IMR-90 (cell line): ENCODE data around the gene FUS. TPM values are rescaled to one million over a fixed set of nuclear protein-coding genes. Genes with fewer than 3 reads are reported as not detected.

ENCODE experiments used
- ATAC-seq: fragments of 200-7000 bp; cut with Tn5 transposase; 2 replicates; pipeline ENCODE4 v1.9.1; 2020; ENCODE audit warnings: low read depth, mild to moderate bottlenecking, moderate library complexity
- BruUV-seq: library from RNA; stranded (reverse); fragments of 400-500 nt; replicated peaks from 2 replicates; lab custom pipeline; 2021; lab: Mats Ljungman, UMichigan
- CTCF ChIA-PET: fragments of 300-600 bp; formaldehyde crosslinking; extraction: SDS; loops from one replicate; lab custom pipeline; 2021; ENCODE audit warnings: antibody characterized with exemption; lab: Yijun Ruan, JAX
- POLR2A ChIA-PET: fragments of 300-600 bp; sonication (Branson Sonifier 250); formaldehyde crosslinking; loops from one replicate; lab custom pipeline; 2022; ENCODE audit warnings: antibody characterized with exemption; ENCODE audit not compliant: unreplicated experiment; lab: Charles Lee
- DNase-seq: peaks from one replicate; pipeline ENCODE4 v3.0.0; 2013
- H2AFZ ChIP-seq: replicated peaks from 2 replicates; pipeline ENCODE3; 2013; ENCODE audit warnings: low read length, mild to moderate bottlenecking; ENCODE audit not compliant: poor library complexity
- H2AK5ac ChIP-seq: 2 replicates; pipeline ENCODE4 v1.6.1; 2013; ENCODE audit warnings: low read depth, low read length, inconsistent platforms
- H2AK9ac ChIP-seq: replicated peaks from 2 replicates; pipeline ENCODE3; 2013; ENCODE audit warnings: mild to moderate bottlenecking, low read depth, low read length, moderate library complexity; ENCODE audit not compliant: poor library complexity
- H2BK120ac ChIP-seq: 2 replicates; pipeline ENCODE4 v1.6.1; 2013; ENCODE audit warnings: low read depth, low read length, inconsistent platforms
- H2BK15ac ChIP-seq: 3 replicates; pipeline ENCODE4 v1.6.1; 2013; ENCODE audit warnings: low read depth, low read length, inconsistent platforms
- H2BK20ac ChIP-seq: 2 replicates; pipeline ENCODE4 v1.6.1; 2013; ENCODE audit warnings: low read depth, mild to moderate bottlenecking, inconsistent platforms, low read length, moderate library complexity
- H2BK5ac ChIP-seq: 2 replicates; pipeline ENCODE4 v1.6.1; 2013; ENCODE audit warnings: mild to moderate bottlenecking, low read depth, low read length, inconsistent platforms; ENCODE audit not compliant: poor library complexity, severe bottlenecking
- H3K14ac ChIP-seq: replicated peaks from 2 replicates; pipeline ENCODE4 v1.6.1; 2013; ENCODE audit warnings: low read depth, low read length, inconsistent platforms
- H3K18ac ChIP-seq: 2 replicates; pipeline ENCODE4 v1.6.1; 2013; ENCODE audit warnings: low read depth, low read length, control low read depth
- H3K23ac ChIP-seq: 2 replicates; pipeline ENCODE4 v1.6.1; 2013; ENCODE audit warnings: low read depth, low read length, inconsistent platforms
- H3K27ac ChIP-seq: 2 replicates; pipeline ENCODE4 v1.5.1; 2013; ENCODE audit warnings: mild to moderate bottlenecking, control low read depth, low read length; ENCODE audit not compliant: insufficient read depth
- H3K27me3 ChIP-seq: 2 replicates; pipeline ENCODE4 v1.6.1; 2013; ENCODE audit warnings: low read length; ENCODE audit not compliant: control insufficient read depth, insufficient read depth
- H3K36me3 ChIP-seq: 2 replicates; pipeline ENCODE4 v1.6.1; 2013; ENCODE audit warnings: low read length, mixed read lengths; ENCODE audit not compliant: control insufficient read depth, insufficient read depth
- H3K4ac ChIP-seq: 2 replicates; pipeline ENCODE4 v1.6.1; 2013; ENCODE audit warnings: low read depth, low read length, inconsistent platforms
- H3K4me1 ChIP-seq: 2 replicates; pipeline ENCODE4 v1.6.1; 2013; ENCODE audit warnings: low read length, mixed read lengths; ENCODE audit not compliant: control insufficient read depth, insufficient read depth
- H3K4me2 ChIP-seq: 2 replicates; pipeline ENCODE4 v1.6.1; 2013; ENCODE audit warnings: low read depth, mild to moderate bottlenecking, control low read depth, low read length, moderate library complexity
- H3K4me3 ChIP-seq: 2 replicates; pipeline ENCODE4 v1.5.1; 2013; ENCODE audit warnings: low read depth, mild to moderate bottlenecking, control low read depth, low read length, moderate library complexity; ENCODE audit not compliant: insufficient read depth
- H3K56ac ChIP-seq: 2 replicates; pipeline ENCODE4 v1.6.1; 2013; ENCODE audit warnings: low read length, inconsistent platforms; ENCODE audit not compliant: insufficient read depth; ENCODE audit errors: extremely low read depth
- H3K79me1 ChIP-seq, 2 experiments: 2 replicates each; pipeline ENCODE4 v1.6.1; 2013; ENCODE audit warnings: low read length in 2 of 2, inconsistent platforms in 1 of 2, low read depth in 1 of 2
- H3K9ac ChIP-seq: 2 replicates; pipeline ENCODE4 v1.6.1; 2013; ENCODE audit warnings: low read depth, low read length, control low read depth
- H3K9me1 ChIP-seq: 2 replicates; pipeline ENCODE4 v1.6.1; 2013; ENCODE audit warnings: low read length, inconsistent platforms; ENCODE audit not compliant: insufficient read depth
- H3K9me3 ChIP-seq: 2 replicates; pipeline ENCODE4 v1.6.1; 2013; ENCODE audit warnings: low read length; ENCODE audit not compliant: control insufficient read depth, insufficient read depth
- H4K20me1 ChIP-seq: 2 replicates; pipeline ENCODE4 v1.6.1; 2013; ENCODE audit warnings: low read length, inconsistent platforms; ENCODE audit not compliant: insufficient read depth
- H4K5ac ChIP-seq: 2 replicates; pipeline ENCODE4 v1.6.1; 2013; ENCODE audit warnings: mild to moderate bottlenecking, low read depth, low read length, control low read depth
- H4K8ac ChIP-seq, 2 experiments: 2 replicates each; pipeline ENCODE4 v1.6.1; 2013; ENCODE audit warnings: low read depth in 2 of 2, low read length in 2 of 2, control low read depth in 1 of 2, inconsistent platforms in 1 of 2
- H4K91ac ChIP-seq: 2 replicates; pipeline ENCODE4 v1.6.1; 2013; ENCODE audit warnings: low read depth, low read length, inconsistent platforms; ENCODE audit not compliant: insufficient read depth
- BHLHE40 ChIP-seq: fragments of 150-350 bp; IDR thresholded peaks from 2 replicates; pipeline ENCODE4 v1.6.1; 2016; ENCODE audit warnings: mild to moderate bottlenecking, low read depth, low read length
- CEBPB ChIP-seq: IDR thresholded peaks from 2 replicates; pipeline ENCODE4 v1.6.1; 2012; ENCODE audit warnings: low read depth, low read length, improper control_type of control experiment
- MAZ ChIP-seq: IDR thresholded peaks from 2 replicates; pipeline ENCODE4 v1.6.1; 2012; ENCODE audit warnings: low read depth, mild to moderate bottlenecking, low read length, improper control_type of control experiment, moderate library complexity, borderline replicate concordance
- MXI1 ChIP-seq: IDR thresholded peaks from 2 replicates; pipeline ENCODE4 v1.6.1; 2012; ENCODE audit warnings: low read depth, mild to moderate bottlenecking, low read length, moderate library complexity, borderline replicate concordance
- POLR2A ChIP-seq: IDR thresholded peaks from 2 replicates; pipeline ENCODE4 v1.6.1; 2012; ENCODE audit warnings: mild to moderate bottlenecking, low read depth, low read length
- SMC3 ChIP-seq: fragments of 150-350 bp; IDR thresholded peaks from 2 replicates; pipeline ENCODE4 v1.6.1; 2016; ENCODE audit warnings: low read depth, mild to moderate bottlenecking, antibody characterized with exemption, low read length, moderate library complexity
- WGBS, 2 experiments: methylation state at CpG; one replicate each; pipeline versions ENCODE4 v1.1.5 to v1.1.7; 2013; ENCODE audit warnings: missing lambda C conversion rate in 2 of 2; ENCODE audit not compliant: insufficient read length in 1 of 2; ENCODE audit errors: extremely low coverage in 2 of 2; 5-methylcytosine and 5-hydroxymethylcytosine counted together
- dilution Hi-C: fragments of 300-500 bp; cut with HindIII; formaldehyde crosslinking; loops from one replicate; pipeline ENCODE4 v1.14.3; 2018; ENCODE audit warnings: low sequenced_read_pairs; ENCODE audit not compliant: unreplicated experiment
- in situ Hi-C: fragments of 300-500 bp; cut with MboI; formaldehyde crosslinking; loops from 3 replicates; pipeline ENCODE4 v1.14.3; 2019; ENCODE audit warnings: low sequenced_read_pairs, inconsistent platforms, mixed read lengths
- intact Hi-C: fragments of 100-400 bp; cut with micrococcal nuclease; formaldehyde crosslinking; loops from 2 replicates; pipeline ENCODE4 v1.10.0; 2022
- polyA plus RNA-seq, 3 experiments: library from polyadenylated mRNA; depleted of rRNA; stranded (reverse); fragments of >200 nt; gene quantifications; 2 replicates each; pipeline ENCODE4 v1.2.3, GENCODE V29; 2012; ENCODE audit warnings: low replicate concordance in 1 of 3
- total RNA-seq: library from RNA; depleted of rRNA; stranded (reverse); fragments of >200 nt; gene quantifications from 2 replicates; pipeline ENCODE4 v1.2.3, GENCODE V29; 2012
- TF ChIP-seq, protein P1 (sequence below): conservative IDR thresholded peaks from 2 replicates; pipeline ENCODE4 v1.5.1; 2012; ENCODE audit warnings: mild to moderate bottlenecking, low read depth, low read length, improper control_type of control experiment
- TF ChIP-seq, protein P2 (sequence below): fragments of 150-350 bp; IDR thresholded peaks from 2 replicates; pipeline ENCODE4 v1.6.1; 2016; ENCODE audit warnings: low read depth, mild to moderate bottlenecking, low read length, moderate library complexity, borderline replicate concordance

Gene FUS
- total and polyA plus RNA-seq, 2 of the 4 experiments (the other 2 are of a cell fraction): 42.8 to 340 TPM

DNA sequence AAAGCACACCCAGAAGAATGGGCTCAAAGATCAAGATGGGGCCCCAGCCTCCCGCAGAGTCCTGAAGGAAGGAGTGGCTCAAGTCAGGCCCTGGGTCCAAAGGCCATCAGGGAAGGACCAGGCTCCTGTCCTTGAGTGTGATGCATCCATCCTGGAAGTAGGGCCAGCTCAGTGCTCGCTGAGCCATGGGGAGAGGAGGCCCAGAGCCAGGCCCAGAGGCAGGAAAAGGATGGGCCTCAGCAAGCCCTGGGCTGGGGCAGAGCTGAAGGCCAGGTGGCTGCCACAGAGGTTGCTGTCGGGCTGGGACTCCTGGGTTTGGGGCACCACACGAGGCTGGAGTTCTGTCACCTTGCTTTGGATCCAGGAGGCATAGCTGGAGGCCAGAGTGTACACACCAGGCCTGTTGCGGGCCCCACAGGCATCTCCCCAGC, 48.1 kb upstream of the FUS start:
- TF ChIP-seq BHLHE40: no peak
- TF ChIP-seq, protein P1, sequence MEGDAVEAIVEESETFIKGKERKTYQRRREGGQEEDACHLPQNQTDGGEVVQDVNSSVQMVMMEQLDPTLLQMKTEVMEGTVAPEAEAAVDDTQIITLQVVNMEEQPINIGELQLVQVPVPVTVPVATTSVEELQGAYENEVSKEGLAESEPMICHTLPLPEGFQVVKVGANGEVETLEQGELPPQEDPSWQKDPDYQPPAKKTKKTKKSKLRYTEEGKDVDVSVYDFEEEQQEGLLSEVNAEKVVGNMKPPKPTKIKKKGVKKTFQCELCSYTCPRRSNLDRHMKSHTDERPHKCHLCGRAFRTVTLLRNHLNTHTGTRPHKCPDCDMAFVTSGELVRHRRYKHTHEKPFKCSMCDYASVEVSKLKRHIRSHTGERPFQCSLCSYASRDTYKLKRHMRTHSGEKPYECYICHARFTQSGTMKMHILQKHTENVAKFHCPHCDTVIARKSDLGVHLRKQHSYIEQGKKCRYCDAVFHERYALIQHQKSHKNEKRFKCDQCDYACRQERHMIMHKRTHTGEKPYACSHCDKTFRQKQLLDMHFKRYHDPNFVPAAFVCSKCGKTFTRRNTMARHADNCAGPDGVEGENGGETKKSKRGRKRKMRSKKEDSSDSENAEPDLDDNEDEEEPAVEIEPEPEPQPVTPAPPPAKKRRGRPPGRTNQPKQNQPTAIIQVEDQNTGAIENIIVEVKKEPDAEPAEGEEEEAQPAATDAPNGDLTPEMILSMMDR: no peak
- no peak for TF ChIP-seq POLR2A
- TF ChIP-seq SMC3: no peak
- TF ChIP-seq, protein P2, sequence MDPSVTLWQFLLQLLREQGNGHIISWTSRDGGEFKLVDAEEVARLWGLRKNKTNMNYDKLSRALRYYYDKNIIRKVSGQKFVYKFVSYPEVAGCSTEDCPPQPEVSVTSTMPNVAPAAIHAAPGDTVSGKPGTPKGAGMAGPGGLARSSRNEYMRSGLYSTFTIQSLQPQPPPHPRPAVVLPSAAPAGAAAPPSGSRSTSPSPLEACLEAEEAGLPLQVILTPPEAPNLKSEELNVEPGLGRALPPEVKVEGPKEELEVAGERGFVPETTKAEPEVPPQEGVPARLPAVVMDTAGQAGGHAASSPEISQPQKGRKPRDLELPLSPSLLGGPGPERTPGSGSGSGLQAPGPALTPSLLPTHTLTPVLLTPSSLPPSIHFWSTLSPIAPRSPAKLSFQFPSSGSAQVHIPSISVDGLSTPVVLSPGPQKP: no peak
- TF ChIP-seq CEBPB: no peak
- TF ChIP-seq MXI1: no peak
- no peak for TF ChIP-seq MAZ
- no peak overlapping the region for H2AK9ac ChIP-seq
- ATAC-seq (no peak), DNase-seq (no peak)
- H3K14ac ChIP-seq: no peak overlapping the region
- no peak overlapping the region for H3K56ac ChIP-seq
- H2AK5ac ChIP-seq: no peak overlapping the region
- H2BK120ac ChIP-seq: no peak overlapping the region
- ChIA-PET CTCF (interaction anchor here (0.6 kb wide), 1 partner anchor 10 kb away, joined by 3 read pairs; no protein-coding TSS in a partner anchor), POLR2A (no interaction called here)
- no peaks in the 10 kb centered on the region; the same call in 1 of the 2 replicates for H3K27me3 ChIP-seq
- H3K18ac ChIP-seq: no peak overlapping the region
- no peak overlapping the region for H4K8ac ChIP-seq
- no peak overlapping the region for H2BK15ac ChIP-seq
- no TSS peak for BruUV-seq
- H3K36me3 ChIP-seq: peaks cover 36% of the 10 kb centered on the region
- no peak overlapping the region for H3K4me3 ChIP-seq
- in situ Hi-C loops (no loop called here), intact Hi-C loops (no loop called here), dilution Hi-C loops (no loop called here)
- H3K27ac ChIP-seq: no peak overlapping the region
- H3K79me1 ChIP-seq: no peaks in the 10 kb centered on the region
- H4K5ac ChIP-seq: no peak overlapping the region
- no peak overlapping the region for H3K4ac ChIP-seq
- no peak overlapping the region for H4K91ac ChIP-seq
- no peaks in the 10 kb centered on the region for H3K9me3 ChIP-seq
- no peak overlapping the region for H3K23ac ChIP-seq
- H3K4me1 ChIP-seq: 0 out of 2 replicates have a peak, but pooled peaks cover 3% of the 10 kb centered on the region
- H3K9ac ChIP-seq: no peak overlapping the region
- no peak overlapping the region for H2AFZ ChIP-seq
- no peak overlapping the region for H2BK5ac ChIP-seq
- no peaks in the 10 kb centered on the region for H4K20me1 ChIP-seq
- 87% methylated on average over 3 of the region's 5 CpGs; no CpG with 5 or more reads in 1 of the 2 experiments for WGBS, 2 experiments
- H2BK20ac ChIP-seq: no peak overlapping the region
- no peak overlapping the region for H3K4me2 ChIP-seq
- peaks cover 3% of the 10 kb centered on the region for H3K9me1 ChIP-seq
